HG02623 (cell line): Measurements from ENCODE around the gene CALM1.
A peak's percentile ranks its signal among the peaks of the same experiment; 100 is the strongest.
"Not testable (repeated sequence)": the region's sequence is repeated elsewhere in the genome, so short reads cannot be mapped to it uniquely, and the experiment has no call there.

Source experiments
- ATAC-seq: cut with Tn5 transposase; IDR thresholded peaks from one replicate; pipeline ENCODE4 v1.9.1; 2021; ENCODE audit warnings: moderate library complexity; ENCODE audit not compliant: unreplicated experiment

CALM1 gene

DNA sequence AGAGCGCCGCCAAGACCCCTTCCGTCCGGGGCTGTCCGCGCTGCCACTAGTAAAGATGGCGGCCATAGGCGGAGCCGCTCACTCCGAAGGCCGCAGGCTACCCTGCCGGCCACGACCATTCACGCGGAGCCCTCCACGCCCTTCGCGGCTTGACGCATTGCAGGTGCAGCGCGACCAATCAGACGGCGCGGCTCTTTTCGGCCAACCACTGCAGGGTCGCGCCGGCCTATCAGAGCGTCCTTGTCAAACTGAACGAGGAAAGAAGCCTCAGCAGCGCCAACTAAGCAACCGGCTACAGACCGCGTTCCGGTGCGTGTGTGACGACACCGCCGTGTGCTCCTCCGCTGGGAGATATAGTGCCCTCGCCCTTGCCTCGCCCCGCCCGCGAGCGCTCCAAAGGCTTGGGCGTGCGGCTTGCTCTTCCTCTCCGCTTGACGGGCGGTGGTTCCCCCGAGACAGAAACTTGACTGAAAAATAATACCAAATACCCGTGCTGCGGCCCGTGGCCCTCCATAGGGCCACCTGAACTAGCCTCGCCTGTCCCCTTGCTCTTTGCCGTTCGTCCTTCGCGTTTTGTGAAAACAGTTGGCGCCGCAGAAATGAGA, 13.6 kb upstream of the CALM1 start:
- ATAC-seq = peak; percentile 91

GRCh38 chr14:90383731-90384542, 12.9 kb upstream of the CALM1 start:
- peak; percentile 11 for ATAC-seq

- no peak for ATAC-seq
Measured at GRCh38 chr14:90384543-90384911, 12.3 kb upstream of the CALM1 start.

- no peak for ATAC-seq
Measured at GRCh38 chr14:90386321-90386720, 10.5 kb upstream of the CALM1 start.

DNA sequence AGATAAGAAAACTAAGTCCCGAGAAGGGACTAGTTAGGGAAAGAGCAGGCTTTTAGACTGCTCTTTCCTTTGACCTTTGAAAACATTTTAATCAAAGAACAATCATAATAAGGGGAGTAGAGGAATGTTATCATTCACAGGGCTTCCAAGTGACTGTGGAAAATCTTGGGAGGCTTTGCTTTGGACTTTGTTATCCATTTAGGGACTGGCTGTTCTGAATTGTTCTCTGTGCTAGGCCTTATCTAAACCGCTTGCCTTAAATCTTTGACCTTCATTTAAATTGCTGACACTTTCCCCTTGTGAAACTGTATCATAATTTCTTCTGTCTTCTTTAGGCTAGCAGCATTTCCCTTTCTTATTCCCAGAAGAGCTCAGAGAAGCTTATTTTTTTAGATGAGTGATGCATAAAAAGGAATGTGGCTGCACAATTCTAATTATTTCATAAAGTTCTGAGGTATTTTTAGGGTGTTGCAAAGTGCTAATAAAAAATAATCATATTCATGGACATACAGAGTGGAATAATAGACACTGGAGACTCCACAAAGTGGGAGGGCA, 9.5 kb upstream of the CALM1 start:
- ATAC-seq = no peak

GRCh38 chr14:90388437-90388836, 8.4 kb upstream of the CALM1 start:
- no peak for ATAC-seq

DNA sequence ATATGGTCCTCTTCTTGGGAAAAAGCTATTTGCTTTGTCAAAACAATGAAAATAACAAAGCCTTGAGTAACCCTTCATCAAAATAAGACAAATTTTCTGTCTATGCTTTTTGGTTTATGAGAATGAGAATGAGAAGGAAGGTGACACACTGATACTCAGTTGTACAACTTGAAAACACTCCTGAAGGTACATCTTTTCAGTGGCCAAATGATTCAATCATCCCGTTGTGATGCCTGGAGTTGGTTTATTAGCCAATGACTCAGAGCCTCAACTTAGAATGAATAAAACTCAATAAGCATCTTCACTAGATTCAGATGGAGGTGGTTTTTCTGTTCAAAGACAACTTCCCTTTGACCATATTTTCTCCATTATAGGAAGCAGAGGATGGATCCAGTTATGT, 7.8 kb upstream of the CALM1 start:
- ATAC-seq = no peak

GRCh38 chr14:90393966-90394365, 2.9 kb upstream of the CALM1 start:
- ATAC-seq = no peak

GRCh38 chr14:90394782-90395181, 2.0 kb upstream of the CALM1 start:
- ATAC-seq = not testable (repeated sequence)

- peak; percentile 12 for ATAC-seq
Measured at GRCh38 chr14:90397425-90398314, 841 bp downstream of the CALM1 start.

GRCh38 chr14:90398315-90398839, 1.5 kb downstream of the CALM1 start:
- ATAC-seq = peak; percentile 11

DNA sequence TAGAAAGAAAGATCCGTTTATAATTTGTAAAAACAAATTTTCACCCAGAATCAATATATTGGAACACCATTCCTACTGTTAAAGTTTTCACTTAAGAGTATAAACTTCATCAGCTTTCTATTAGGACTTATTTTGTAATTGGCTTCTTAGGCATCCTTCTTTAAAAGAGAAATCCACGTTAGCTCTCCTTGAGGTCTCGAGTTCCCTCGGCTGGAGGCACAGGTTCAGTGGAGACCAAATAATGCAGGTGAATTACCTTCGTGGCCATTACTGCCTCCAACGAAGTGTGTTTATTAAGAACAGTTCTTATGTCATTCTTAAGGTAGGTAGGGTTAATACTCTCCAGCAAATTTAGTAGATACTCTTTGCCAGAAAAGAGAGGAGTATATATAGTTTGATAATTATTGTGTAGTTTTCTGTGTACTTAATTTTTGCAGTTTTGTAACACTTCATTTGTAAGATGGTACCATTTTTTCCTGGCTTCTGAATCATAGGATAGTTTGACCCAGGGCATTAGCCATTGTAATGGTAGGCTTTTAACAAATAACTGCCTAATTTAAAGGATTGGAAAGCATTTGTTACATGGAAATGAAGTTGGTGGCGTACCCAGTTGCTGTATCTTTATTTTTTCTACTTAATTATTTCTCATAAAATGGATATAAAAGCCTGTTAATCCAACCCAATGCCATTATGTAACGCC, 2.2 kb downstream of the CALM1 start:
- no peak for ATAC-seq

DNA sequence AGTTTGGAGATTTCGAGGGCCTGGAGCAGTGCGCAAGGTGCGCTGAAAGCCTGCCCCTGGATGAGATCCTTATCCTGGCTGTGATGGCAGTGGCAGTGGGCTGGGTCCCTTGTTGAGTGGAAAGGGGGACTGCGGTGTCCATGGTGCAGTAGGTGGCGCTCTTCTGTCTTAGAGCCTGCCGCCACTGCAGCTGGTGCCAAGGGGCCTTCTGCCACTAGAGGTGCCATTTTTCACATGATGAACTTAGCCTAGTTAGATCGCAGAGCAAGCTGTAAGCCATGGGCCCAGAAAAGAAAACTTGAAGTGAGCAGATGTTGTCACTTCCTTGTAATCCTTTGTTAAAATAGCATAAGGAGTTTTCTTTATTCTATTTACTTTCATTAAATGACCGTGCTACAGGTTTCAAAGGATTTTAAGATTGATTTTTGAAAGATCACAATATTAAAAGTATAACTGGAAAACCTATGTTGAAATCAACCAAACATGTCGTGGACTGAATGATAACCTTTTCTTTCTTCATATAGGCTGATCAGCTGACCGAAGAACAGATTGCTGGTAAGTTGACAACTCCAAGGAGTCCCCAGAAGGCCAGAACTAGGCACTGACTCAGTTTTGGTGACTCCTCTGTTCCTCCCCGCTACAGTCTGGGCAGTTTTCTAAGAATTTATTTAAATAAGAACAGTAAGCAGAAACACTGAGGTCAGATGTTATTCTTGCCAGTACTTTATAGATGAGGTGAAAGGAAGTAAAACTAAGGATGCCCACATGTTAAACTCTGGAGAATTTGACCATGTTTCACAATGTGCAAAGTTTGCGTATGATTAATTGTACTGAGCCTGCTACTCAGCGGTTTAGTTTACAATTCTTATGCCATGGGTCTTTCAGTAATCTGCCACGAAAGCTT, 3.0 kb downstream of the CALM1 start:
- peak; percentile 41 for ATAC-seq

GRCh38 chr14:90400904-90401561, 4.2 kb downstream of the CALM1 start:
- ATAC-seq = no peak

DNA sequence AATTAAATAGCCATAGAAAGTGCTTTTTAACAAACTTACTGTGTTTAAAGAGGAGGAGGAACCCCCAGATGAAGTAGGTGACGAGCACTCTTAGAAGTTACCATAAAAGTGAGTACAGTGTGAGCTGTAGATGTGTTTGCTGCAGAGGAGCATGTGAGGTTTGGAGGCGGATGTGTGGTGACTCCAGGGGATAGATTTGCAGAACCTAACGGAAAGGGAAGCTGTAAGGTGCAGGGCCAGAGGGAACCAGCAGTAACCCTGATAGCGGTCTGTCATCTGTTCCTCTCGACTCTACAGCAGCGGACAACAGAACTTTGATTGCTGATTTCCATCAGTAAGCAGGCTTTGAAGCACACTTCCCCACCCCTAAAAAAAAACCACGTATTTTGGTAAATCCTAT, 5.2 kb downstream of the CALM1 start:
- ATAC-seq = no peak

DNA sequence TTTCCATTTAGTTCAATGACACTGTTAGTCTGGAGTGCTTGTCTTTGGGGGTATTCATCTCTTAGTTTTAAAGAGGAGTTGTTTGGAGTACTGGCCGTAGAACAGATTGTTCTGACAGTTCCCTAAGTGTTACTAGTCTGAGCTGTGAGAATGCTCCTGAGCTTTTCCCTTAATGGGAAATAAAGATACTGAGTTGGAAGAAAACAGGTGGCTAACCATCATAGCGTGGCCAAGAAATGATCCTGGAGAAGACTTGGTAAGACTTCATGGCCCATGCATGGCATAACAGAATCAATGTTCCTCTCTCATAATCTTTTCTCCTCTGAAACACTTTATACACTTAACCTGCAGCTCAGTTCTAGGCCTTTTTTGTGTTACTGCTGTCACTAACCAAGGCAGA, 6.2 kb downstream of the CALM1 start:
- ATAC-seq = no peak

DNA sequence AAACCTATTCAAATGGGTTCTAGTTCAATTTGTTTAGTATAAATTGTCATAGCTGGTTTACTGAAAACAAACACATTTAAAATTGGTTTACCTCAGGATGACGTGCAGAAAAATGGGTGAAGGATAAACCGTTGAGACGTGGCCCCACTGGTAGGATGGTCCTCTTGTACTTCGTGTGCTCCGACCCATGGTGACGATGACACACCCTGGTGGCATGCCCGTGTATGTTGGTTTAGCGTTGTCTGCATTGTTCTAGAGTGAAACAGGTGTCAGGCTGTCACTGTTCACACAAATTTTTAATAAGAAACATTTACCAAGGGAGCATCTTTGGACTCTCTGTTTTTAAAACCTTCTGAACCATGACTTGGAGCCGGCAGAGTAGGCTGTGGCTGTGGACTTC, 8.3 kb downstream of the CALM1 start:
- no peak for ATAC-seq

DNA sequence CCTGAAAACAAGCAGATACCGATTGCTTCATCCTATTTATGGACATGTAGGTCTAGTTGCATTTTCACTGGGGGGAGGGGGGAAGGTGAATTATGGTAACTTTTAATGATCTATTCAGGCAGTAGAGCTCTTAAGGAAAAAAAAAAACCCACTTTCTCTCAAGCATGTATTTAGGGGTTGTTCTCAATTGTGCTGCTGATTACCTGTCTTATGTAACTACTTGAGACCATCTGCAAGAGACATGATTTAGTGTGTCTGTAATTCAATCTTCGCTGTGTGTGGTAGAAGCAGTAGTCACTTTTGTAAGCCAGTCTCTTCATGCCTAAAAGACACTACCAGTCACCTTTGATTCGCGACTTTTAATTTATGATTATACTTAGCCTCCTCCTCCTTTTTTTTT, 8.9 kb downstream of the CALM1 start:
- no peak for ATAC-seq

DNA sequence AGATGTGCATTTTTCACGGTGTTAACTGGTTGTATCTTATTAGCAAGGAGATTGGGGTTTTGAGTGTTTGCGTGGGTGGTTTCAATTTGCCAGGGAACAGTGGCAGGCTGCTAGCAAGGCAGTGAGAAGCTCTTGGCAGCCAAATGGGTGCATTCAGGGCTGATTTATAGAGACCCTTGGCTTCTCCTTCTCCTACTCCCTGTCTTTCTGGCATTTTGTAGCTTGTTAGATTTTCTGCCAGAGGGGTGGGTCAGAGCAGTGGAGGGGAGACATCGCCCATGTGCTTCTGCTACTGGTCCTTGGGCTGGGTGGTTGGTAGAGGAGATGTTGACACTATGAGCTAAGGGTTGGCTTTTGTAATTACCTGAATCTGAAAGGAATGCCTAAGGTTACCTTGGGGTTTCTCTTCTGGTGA, 9.6 kb downstream of the CALM1 start:
- no peak for ATAC-seq
